GM21367 (cell line): ENCODE results near the gene NXNL2.

Experiments
- ATAC-seq: cut with Tn5 transposase; IDR thresholded peaks from one replicate; pipeline ENCODE4 v1.9.1; 2021; ENCODE audit not compliant: unreplicated experiment

NXNL2 gene

GRCh38 chr9:88534456-88535225, at the start of gene NXNL2:
TSS of gene NXNL2 (plus strand) at chr9:88535178. CDS start at chr9:88535435, 257 bp downstream.
- no peak for ATAC-seq

GRCh38 chr9:88488166-88488565, 46.8 kb upstream of the NXNL2 start:
- no peak for ATAC-seq

GRCh38 chr9:88494983-88495721, 39.8 kb upstream of the NXNL2 start:
- ATAC-seq: no peak

GRCh38 chr9:88497224-88497623, 37.8 kb upstream of the NXNL2 start:
- ATAC-seq: no peak

GRCh38 chr9:88498880-88499279, 36.1 kb upstream of the NXNL2 start:
- no peak for ATAC-seq

GRCh38 chr9:88501086-88501485, 33.9 kb upstream of the NXNL2 start:
- no peak for ATAC-seq

- no peak for ATAC-seq
Measured at GRCh38 chr9:88502552-88503034, 32.4 kb upstream of the NXNL2 start.

- no peak for ATAC-seq
Measured at GRCh38 chr9:88503081-88503844, 31.7 kb upstream of the NXNL2 start.

GRCh38 chr9:88503845-88504764, 30.9 kb upstream of the NXNL2 start:
- no peak for ATAC-seq

- no peak for ATAC-seq
Measured at GRCh38 chr9:88508326-88508725, 26.7 kb upstream of the NXNL2 start.

GRCh38 chr9:88511906-88512305, 23.1 kb upstream of the NXNL2 start:
- ATAC-seq: no peak

- no peak for ATAC-seq
Measured at GRCh38 chr9:88514247-88514646, 20.7 kb upstream of the NXNL2 start.

- ATAC-seq: no peak
Measured at GRCh38 chr9:88521308-88521707, 13.7 kb upstream of the NXNL2 start.

- no peak for ATAC-seq
Measured at GRCh38 chr9:88522360-88522759, 12.6 kb upstream of the NXNL2 start.

GRCh38 chr9:88523056-88523455, 11.9 kb upstream of the NXNL2 start:
- no peak for ATAC-seq

GRCh38 chr9:88524911-88525310, 10.1 kb upstream of the NXNL2 start:
- ATAC-seq: no peak

GRCh38 chr9:88527618-88528017, 7.4 kb upstream of the NXNL2 start:
- ATAC-seq: no peak

- ATAC-seq: no peak
Measured at GRCh38 chr9:88528080-88528790, 6.7 kb upstream of the NXNL2 start.

GRCh38 chr9:88529496-88529895, 5.5 kb upstream of the NXNL2 start:
- no peak for ATAC-seq

- ATAC-seq: no peak
Measured at GRCh38 chr9:88530051-88530450, 4.9 kb upstream of the NXNL2 start.
